ENCODE results near the gene RIMS1.

Gene RIMS1, protein sequence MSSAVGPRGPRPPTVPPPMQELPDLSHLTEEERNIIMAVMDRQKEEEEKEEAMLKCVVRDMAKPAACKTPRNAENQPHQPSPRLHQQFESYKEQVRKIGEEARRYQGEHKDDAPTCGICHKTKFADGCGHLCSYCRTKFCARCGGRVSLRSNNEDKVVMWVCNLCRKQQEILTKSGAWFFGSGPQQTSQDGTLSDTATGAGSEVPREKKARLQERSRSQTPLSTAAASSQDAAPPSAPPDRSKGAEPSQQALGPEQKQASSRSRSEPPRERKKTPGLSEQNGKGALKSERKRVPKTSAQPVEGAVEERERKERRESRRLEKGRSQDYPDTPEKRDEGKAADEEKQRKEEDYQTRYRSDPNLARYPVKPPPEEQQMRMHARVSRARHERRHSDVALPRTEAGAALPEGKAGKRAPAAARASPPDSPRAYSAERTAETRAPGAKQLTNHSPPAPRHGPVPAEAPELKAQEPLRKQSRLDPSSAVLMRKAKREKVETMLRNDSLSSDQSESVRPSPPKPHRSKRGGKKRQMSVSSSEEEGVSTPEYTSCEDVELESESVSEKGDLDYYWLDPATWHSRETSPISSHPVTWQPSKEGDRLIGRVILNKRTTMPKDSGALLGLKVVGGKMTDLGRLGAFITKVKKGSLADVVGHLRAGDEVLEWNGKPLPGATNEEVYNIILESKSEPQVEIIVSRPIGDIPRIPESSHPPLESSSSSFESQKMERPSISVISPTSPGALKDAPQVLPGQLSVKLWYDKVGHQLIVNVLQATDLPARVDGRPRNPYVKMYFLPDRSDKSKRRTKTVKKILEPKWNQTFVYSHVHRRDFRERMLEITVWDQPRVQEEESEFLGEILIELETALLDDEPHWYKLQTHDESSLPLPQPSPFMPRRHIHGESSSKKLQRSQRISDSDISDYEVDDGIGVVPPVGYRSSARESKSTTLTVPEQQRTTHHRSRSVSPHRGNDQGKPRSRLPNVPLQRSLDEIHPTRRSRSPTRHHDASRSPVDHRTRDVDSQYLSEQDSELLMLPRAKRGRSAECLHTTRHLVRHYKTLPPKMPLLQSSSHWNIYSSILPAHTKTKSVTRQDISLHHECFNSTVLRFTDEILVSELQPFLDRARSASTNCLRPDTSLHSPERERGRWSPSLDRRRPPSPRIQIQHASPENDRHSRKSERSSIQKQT (N-terminal part only)

DNA sequence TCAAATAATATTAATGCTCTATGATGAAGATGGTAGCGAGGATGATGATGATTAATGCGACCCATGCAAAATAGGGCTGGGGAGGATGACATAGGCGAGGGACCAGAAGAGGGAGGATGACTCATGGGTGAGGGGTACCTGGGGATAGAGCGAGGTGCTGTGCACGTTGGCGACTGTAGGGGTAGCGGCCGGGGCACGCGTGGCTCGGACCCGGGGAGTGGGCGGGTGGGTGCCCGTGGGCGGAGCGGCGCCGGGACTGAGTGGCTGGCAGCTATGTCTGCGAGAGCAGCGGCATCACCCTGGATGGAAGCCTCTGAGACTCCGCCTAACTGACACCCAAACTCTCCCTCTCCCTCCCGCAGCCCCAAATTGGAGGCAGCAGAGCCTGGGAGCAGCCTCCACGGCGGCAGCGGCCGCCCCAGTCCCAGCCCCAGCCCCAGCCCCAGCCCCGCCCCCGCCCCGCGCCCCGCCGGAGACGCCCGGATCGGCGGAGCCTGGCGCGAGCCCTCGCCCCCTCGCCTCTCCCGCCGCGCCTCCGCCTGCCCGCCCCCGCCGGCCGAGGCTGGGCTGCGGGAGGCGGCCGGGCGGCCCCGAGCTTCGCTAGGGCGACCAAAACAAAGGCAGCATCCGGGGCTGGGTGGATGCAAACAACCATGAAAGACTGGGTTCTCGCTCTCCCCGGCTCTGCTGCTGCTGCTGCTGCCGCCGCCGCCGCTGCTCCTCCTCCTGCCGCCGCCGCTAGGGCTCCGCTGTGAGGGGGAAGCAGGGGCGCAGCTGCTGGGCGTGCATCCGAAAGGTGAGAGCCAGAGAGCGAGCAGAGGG lies at the start of gene RIMS1:
Gene RIMS1 (plus strand): TSS at position 367 of the 822 bp plus-strand sequence. CDS start 474 bp downstream, outside the sequence.
- H3K4me3 ChIP-seq (ENCODE audit: low read depth, low read length): peak within 1 kb of the TSS; percentile 45
- TF ChIP-seq, protein P1, sequence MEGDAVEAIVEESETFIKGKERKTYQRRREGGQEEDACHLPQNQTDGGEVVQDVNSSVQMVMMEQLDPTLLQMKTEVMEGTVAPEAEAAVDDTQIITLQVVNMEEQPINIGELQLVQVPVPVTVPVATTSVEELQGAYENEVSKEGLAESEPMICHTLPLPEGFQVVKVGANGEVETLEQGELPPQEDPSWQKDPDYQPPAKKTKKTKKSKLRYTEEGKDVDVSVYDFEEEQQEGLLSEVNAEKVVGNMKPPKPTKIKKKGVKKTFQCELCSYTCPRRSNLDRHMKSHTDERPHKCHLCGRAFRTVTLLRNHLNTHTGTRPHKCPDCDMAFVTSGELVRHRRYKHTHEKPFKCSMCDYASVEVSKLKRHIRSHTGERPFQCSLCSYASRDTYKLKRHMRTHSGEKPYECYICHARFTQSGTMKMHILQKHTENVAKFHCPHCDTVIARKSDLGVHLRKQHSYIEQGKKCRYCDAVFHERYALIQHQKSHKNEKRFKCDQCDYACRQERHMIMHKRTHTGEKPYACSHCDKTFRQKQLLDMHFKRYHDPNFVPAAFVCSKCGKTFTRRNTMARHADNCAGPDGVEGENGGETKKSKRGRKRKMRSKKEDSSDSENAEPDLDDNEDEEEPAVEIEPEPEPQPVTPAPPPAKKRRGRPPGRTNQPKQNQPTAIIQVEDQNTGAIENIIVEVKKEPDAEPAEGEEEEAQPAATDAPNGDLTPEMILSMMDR (IDR thresholded peaks at IDR 0.05; ENCODE audit: low read depth, low read length, missing control alignments): peak; percentile 35
- no peak for DNase-seq (ENCODE audit: low read depth)

DNA sequence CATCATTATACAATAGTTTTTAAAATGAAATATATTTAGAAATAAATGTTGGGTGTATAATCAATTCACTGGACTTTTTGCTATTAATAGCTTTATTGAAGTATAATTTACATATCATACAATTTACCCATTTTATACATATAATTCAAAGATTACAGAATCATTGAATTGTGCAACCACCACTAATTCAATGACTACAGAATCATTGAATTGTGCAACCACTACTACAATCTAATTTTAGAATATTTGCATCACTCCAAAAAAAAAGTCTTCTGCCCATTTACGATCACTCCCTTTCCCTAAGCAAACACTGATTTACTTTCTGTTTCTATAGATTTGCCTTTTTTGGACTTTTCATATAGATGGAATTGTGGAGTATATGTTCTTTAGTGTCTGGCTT lies 35.1 kb upstream of the RIMS1 start:
- no peak for DNase-seq (ENCODE audit: low read depth)
- H3K4me3 ChIP-seq (ENCODE audit: low read depth, low read length): no peak overlapping the region
- TF ChIP-seq, protein P1 (IDR thresholded peaks at IDR 0.05; ENCODE audit: low read depth, low read length, missing control alignments): no peak

DNA sequence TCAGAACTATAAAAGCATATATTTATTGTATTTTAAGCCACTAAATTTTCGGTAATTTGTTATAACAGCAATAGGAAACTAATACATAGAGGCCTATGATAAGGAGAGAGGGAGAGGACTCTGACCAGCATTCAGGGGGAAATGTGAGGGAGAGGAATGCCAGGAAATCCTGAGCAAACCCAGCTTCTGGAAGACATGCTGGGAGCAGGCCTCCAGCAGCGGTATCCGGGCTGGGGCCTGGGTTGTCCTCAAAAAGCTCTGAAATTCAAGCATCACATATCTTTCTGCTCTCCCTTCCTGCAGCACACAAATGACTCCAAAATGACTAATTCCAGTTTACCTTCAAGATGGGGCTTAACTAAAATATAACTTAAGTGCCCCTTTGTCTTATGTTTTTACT lies 33.4 kb upstream of the RIMS1 start:
- H3K4me3 ChIP-seq (ENCODE audit: low read depth, low read length): no peak overlapping the region
- DNase-seq (ENCODE audit: low read depth): no peak
- TF ChIP-seq, protein P1 (IDR thresholded peaks at IDR 0.05; ENCODE audit: low read depth, low read length, missing control alignments): no peak

DNA sequence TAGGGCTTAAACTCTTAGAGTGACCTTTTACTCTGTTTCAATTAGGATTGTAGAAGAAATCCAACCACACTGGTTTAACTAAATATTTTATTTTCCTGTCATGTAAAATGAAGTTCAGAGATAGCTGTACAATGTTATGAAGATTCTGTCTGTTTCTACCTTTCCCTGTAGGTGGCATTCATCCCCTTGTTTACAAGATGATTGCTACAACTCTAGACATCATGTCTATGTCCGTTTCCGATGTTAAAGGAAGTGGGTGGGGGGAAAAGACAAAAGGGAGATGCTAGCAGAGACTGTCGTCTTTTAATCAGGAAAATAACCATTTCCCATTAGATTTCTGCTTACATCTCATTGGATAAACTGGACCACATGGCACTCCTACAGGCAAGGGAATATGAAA lies 30.9 kb upstream of the RIMS1 start:
- DNase-seq (ENCODE audit: low read depth): no peak
- H3K4me3 ChIP-seq (ENCODE audit: low read depth, low read length): no peak overlapping the region
- TF ChIP-seq, protein P1 (IDR thresholded peaks at IDR 0.05; ENCODE audit: low read depth, low read length, missing control alignments): peak; percentile 21

DNA sequence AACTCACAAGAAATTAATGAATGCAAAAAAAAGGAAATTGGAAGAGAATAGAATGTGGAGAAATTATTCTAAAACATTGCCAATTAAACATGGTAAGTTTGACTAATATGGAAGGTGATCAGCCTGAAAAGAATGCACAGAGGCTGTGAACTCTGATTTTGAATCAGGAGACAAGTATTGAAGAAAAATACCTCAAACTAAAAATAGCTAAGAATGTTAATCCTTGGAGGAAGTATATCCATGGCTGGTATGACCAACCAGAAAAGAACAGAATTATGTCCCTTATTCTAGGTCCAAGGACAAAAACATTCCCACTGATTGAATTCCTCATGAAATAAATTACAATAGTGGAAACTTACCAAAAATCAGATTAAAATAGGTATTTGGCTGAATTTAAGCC lies 7.3 kb upstream of the RIMS1 start:
- TF ChIP-seq, protein P1 (IDR thresholded peaks at IDR 0.05; ENCODE audit: low read depth, low read length, missing control alignments): no peak
- H3K4me3 ChIP-seq (ENCODE audit: low read depth, low read length): no peak overlapping the region
- DNase-seq (ENCODE audit: low read depth): no peak
